Ishikawa (cell line): Measurements from ENCODE around the gene KDSR.

Experiments used
- CEBPB ChIP-seq: IDR thresholded peaks from 2 replicates; pipeline ENCODE4 v1.6.1; 2012
- CREB1 ChIP-seq: IDR thresholded peaks from 2 replicates; pipeline ENCODE4 v1.6.1; 2012; ENCODE audit warnings: low read depth
- EGR1 ChIP-seq: IDR thresholded peaks from 2 replicates; pipeline ENCODE4 v1.6.1; 2012
- EP300 ChIP-seq: IDR thresholded peaks from 2 replicates; pipeline ENCODE4 v1.6.1; 2012; ENCODE audit warnings: borderline replicate concordance
- FOXM1 ChIP-seq: IDR thresholded peaks from 2 replicates; pipeline ENCODE4 v1.6.1; 2012; ENCODE audit warnings: low read depth, borderline replicate concordance
- NFIC ChIP-seq: IDR thresholded peaks from 2 replicates; pipeline ENCODE4 v1.6.1; 2012
- RAD21 ChIP-seq: IDR thresholded peaks from 2 replicates; pipeline ENCODE4 v1.6.1; 2012; ENCODE audit warnings: low read depth
- REST ChIP-seq: IDR thresholded peaks from 2 replicates; pipeline ENCODE4 v1.6.1; 2012; ENCODE audit warnings: low read depth, mild to moderate bottlenecking
- TAF1 ChIP-seq: IDR thresholded peaks from 2 replicates; pipeline ENCODE4 v1.6.1; 2012; ENCODE audit warnings: low read depth, mild to moderate bottlenecking
- TCF12 ChIP-seq: IDR thresholded peaks from 2 replicates; pipeline ENCODE4 v1.6.1; 2012; ENCODE audit warnings: low read depth
- TEAD4 ChIP-seq: IDR thresholded peaks from 2 replicates; pipeline ENCODE4 v1.6.1; 2012
- YY1 ChIP-seq: IDR thresholded peaks from 2 replicates; pipeline ENCODE4 v1.6.1; 2012; ENCODE audit warnings: low read depth
- ZBTB7A ChIP-seq: IDR thresholded peaks from 2 replicates; pipeline ENCODE4 v1.6.1; 2012; ENCODE audit warnings: low read depth
- TF ChIP-seq, protein P1 (sequence below): IDR thresholded peaks from 2 replicates; pipeline ENCODE4 v1.6.1; 2012
- TF ChIP-seq, protein P2 (sequence below): IDR thresholded peaks from 2 replicates; pipeline ENCODE4 v1.6.1; 2012

Gene KDSR

GRCh38 chr18:63348508-63349136 lies 18.4 kb downstream of the KDSR start:
- TF ChIP-seq REST (no peak), EP300 (no peak), TAF1 (no peak), CREB1 (no peak), CEBPB (no peak), EGR1 (no peak), NFIC (no peak), ZBTB7A (no peak), YY1 (no peak), FOXM1 (no peak), TCF12 (no peak)

DNA sequence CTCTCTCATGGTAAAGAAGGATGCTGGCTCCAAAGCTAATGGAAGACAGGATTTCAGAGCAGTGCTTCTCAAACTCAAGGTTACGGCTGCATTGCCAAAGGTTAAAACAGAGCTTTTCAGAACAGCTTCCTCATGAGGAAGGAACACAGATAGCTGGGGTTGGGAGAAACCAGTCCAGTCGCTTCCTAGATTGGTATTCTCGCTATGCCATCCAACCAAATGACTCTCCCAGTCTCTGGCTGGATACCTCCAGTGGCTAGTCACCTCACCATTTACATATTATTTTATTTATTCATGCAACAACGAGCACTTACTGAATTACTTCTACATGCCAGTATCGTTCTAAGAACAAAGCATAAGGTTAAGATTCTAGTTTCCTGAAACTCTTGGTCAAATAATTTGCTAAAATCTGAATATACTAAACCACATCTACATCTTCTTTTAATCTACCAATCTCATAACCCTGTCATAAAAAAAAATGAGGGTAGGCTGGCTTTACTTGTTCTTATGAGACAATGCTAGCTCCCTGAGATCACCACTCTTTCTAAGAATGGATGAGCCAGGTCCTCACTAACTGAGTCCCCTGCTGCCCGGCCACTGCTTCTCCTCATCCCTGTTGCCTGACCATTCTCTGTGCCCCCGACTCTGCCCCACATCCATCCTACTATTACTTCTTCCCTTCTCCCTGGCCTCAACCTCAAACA lies 20.4 kb downstream of the KDSR start:
- TF ChIP-seq, protein P1, sequence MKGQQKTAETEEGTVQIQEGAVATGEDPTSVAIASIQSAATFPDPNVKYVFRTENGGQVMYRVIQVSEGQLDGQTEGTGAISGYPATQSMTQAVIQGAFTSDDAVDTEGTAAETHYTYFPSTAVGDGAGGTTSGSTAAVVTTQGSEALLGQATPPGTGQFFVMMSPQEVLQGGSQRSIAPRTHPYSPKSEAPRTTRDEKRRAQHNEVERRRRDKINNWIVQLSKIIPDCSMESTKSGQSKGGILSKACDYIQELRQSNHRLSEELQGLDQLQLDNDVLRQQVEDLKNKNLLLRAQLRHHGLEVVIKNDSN, result no peak
- TF ChIP-seq YY1 (no peak), CEBPB (no peak), ZBTB7A (no peak), EP300 (no peak), EGR1 (no peak), TCF12 (no peak), TEAD4 (no peak)

DNA sequence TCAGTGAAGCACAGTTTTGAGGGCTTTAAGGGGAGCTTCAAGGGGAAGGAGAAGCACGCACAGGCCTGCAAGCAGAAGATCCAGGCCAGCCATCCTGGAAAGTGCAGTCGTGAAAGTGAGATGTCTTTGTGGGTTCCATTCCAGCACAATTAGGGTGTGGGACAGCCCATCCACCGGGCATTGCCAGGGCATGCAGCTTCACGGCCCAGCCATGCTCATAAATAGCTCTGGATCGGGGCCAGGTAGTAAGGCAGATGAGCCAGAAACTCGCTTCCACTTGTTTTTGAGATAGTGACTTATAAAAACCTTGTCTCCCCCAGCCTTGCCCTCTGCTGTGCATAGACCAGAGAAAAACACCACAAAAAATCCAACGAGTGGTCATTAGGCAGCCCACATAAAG lies 21.0 kb downstream of the KDSR start:
- TF ChIP-seq RAD21 (no peak), TEAD4 (no peak), ZBTB7A (no peak), FOXM1 (no peak), TAF1 (no peak), TCF12 (no peak), REST (no peak), YY1 (no peak), CEBPB (no peak), EP300 (no peak), CREB1 (no peak), EGR1 (no peak)
- TF ChIP-seq, protein P1, result no peak
- TF ChIP-seq, protein P2, sequence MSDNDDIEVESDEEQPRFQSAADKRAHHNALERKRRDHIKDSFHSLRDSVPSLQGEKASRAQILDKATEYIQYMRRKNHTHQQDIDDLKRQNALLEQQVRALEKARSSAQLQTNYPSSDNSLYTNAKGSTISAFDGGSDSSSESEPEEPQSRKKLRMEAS, result no peak

DNA sequence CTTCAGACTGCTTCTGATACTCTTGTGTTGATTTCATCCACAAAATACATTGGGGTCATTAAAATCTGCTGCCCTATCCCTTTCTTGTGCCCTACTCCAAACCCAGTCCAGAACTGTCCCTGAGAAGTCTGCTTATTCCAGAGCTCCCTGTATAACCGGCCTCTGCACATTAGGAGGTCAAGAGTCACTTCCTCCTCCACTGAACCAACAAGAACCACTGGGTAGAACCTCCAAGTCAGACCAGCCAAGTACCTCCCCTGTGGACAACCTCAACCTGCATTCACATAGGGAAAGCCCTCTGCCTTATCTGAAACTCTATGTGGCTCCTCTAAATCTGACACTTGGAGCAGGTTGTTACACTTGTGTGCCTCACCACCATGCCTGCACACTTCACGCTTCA lies 22.1 kb downstream of the KDSR start:
- TF ChIP-seq YY1, result no peak
- TF ChIP-seq, protein P1, result no peak
- TF ChIP-seq TEAD4, result no peak
- TF ChIP-seq CEBPB, result no peak
- TF ChIP-seq, protein P2, result no peak
- TF ChIP-seq REST, result no peak
- TF ChIP-seq NFIC, result no peak
- no peak for TF ChIP-seq EP300
- no peak for TF ChIP-seq TCF12
- TF ChIP-seq RAD21, result no peak
- no peak for TF ChIP-seq EGR1
- no peak for TF ChIP-seq ZBTB7A
